Fibroblast of skin of scalp (primary cell): ENCODE results near the gene ALDH16A1. TPM values are rescaled to one million over a fixed set of nuclear protein-coding genes. Genes with fewer than 3 reads are reported as not detected.

ENCODE experiments used
- DNase-seq: peaks from one replicate; pipeline ENCODE4 v3.0.0-alpha.2; 2013
- polyA plus RNA-seq, 2 experiments: library from polyadenylated mRNA; unstranded; fragments of 120-200 nt; gene quantifications; one replicate each; pipeline ENCODE4 v1.2.1, GENCODE V29; 2013; ENCODE audit not compliant: insufficient read length in 2 of 2

ALDH16A1 gene
- 14.3 TPM for polyA plus RNA-seq (2013, experiment 1 of 2; ENCODE audit: insufficient read length)
- 15.9 TPM for polyA plus RNA-seq (2013, experiment 2 of 2; ENCODE audit: insufficient read length)

DNA sequence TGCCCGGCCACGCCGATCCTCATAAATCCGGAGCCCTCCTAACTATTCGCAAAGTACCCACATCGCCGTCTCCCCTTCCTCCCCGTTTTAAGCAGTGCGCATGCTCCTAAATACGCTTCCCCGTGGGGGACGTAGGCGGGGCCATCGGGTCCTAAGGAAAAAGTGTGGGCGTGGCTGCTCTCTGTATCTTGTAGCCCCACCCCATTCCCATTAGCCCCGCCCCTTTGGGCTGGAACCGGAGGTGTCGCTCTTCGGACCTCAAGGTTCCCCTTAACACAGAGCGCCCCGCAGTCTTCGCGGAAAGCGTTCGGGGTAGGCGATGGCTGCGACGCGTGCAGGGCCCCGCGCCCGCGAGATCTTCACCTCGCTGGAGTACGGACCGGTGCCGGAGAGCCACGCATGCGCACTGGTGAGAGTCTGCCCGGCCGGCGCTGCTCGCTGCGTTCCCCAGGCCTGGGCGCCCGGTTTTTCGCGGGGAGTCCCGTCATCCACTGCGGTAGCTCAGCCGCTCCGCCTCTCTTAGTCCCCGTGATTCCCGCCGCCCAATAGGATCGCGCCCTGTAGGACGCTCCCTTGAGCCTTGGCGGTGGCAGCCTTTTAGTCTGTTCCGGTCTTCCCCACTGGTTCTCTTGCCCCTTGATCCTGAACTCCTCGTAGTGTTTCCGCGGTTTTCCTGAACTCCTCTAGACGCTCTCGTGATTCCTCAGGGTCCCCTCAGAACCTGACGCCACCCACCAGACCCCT is at the start of gene ALDH16A1:
TSS of gene ALDH16A1 (plus strand) at position 213 of the 744 bp plus-strand sequence. CDS start at position 320, 107 bp downstream.
- DNase-seq = peak; percentile 98

DNA sequence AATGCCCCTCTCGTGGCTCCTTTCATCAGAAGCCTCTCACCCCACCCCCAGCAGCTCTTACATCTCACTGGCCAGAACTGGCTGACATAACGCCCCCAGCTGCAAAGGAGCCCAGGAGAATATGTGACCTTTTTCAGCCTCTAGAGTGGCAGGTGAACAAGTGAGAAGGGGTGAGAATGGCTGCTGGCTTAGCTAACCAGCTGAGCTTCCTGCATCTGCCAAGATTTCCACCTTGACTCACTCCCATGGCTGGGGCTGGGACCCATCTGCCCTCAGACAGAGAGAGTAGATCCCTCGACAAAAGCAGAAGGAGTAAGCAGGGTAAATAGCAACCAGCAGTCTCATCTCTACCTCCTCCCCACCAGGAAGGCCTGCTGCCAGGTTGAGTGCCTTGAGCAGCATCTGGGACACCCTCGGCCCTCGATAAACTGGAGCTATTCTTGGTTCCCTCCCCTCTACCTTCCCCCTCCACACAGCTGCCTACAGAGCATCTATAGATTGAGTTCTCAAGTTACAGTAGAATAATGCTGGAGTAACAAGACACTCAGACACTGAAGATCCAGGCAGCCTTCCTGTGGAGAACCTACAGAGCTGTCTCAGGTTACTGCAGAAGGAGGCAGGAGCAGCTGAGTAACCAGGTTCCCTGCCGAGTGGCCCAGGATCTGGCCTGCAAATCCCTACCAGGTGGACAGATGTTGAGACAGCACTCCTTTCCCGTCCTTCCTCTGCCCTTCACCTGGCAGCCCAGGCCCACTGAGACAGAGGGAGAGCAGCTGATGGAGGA is 49.4 kb upstream of the ALDH16A1 start:
- peak; percentile 24 for DNase-seq

DNA sequence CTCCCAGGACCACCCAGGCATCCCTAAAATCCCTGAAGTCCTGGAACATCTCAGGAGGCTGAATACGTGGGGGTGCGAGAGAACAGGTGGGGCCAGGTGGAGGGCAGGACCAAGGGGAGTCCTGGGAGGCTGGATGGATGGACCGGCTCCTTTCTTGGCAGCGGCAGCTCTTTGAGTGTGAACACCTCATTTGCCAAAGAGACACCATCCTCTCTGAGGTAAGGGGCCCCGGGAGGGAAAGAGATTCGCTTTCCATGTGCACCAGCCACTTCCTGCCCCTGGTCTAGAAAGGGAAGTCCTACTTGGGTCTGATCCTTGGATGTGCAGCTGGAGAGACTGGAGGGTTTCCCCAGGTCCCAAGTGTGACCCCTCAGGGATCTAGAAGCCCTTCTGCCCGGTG is 45.9 kb upstream of the ALDH16A1 start:
- DNase-seq = no peak

DNA sequence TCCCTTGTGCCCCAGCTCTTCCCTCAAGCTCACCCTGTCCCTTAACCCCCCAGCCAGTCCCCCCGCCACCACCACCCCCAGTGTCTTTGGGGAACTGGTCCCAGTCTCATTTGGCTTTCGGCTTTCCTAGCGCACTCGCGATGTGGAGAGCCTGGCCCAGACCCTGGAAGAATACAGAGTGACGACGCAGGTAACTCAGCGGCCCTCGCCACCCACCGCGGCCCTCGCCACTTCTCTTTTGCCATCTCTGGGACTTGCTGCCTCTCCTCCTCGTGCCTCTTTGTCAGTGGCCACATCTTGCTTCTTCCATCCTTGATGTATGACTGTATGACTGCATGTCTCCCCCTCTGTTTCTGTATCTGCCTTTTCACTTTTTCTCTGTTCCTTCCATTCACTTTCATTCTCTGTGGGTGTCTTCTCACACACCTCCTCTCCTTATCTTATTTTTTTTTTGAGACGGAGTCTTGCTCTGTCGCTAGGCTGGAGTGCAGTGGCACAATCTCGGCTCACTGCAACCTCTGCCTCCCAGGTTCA is 45.5 kb upstream of the ALDH16A1 start:
- no peak for DNase-seq

DNA sequence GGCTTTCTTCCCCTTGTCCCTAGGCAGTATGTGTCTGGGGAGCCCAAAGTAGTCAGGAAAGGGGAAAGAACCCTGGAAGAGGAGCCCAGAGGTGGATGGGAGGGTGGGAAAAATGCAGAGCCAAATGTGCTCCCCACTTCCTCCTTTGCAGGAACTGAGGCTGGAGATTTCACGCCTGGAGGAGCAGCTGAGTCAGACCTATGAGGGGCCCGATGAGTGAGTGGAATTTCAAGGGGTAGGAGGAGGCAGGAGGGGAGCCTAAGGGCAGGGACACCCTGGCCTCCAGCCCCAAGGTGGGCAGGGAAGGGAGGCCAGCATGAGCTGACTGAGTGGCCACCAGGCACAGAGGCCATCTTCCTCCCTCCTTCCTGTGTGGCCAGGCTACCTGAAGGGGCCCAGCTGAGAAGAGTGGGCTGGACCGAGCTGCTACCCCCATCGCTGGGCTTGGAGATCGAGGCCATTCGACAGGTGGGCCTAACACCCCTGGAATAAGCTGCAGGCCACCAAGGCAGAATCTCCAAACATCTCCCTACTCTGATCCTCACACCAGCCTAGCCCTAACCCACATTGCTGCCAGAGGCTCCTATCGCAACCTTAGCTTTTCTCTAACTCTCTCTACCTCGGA is 44.1 kb upstream of the ALDH16A1 start:
- DNase-seq = no peak

DNA sequence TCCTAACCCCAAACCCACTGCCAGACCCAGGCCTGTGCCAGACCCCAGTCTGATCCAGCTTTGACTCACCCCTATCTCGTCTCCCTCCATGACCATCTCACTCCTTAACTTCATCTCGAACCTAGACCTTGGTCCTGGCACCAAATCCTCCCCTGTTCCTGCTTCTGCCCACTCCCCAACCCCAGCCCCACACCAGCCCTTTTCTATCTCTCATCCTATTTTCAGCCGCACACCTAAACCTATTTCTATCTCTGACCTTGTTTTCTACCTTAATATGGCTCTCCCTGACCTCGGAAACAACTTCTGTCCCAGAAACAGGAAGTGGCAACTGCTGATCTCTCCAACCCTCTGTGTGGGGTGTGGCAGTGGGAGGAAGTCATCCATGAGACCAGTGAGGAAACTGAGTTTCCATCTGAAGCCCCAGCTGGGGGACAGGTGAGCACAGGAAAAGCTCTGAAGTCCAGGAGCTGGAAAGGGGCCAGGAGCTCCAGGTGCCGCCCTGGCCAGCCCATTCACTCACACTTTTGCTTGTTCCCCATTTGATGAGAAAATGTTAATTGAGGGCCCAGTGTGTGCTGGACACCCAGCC is 43.5 kb upstream of the ALDH16A1 start:
- DNase-seq = no peak

DNA sequence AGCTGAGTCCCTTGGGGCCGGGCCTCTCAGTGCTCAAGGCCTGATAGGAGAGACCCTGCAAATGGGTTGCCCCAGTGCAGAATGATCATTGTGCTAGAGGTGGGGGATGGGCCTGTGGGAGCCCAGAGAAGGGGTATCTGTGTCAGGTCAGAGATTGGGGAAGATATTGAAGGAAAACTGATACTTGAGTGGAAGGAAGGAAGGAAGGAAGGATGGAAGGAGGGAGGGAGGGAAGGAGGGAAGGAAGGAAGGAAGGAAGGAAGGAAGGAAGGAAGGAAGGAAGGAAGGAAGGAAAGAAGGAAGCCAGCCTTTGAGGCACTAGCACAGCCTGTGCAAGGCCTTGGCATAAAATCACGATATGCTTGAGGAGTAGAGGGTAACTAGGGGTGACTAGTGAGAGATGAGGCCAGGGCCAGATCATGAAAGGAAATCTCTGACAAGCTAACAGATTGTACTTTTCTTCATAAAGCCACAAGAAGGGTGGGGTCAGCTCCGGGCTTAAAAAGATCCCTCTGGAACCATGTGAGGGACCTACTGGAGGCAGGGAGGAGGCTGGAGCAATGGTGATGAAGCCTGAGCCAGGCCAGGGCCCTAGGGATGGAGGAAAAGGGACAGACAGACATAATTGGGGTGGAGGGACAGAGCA is 41.2 kb upstream of the ALDH16A1 start:
- DNase-seq = no peak

DNA sequence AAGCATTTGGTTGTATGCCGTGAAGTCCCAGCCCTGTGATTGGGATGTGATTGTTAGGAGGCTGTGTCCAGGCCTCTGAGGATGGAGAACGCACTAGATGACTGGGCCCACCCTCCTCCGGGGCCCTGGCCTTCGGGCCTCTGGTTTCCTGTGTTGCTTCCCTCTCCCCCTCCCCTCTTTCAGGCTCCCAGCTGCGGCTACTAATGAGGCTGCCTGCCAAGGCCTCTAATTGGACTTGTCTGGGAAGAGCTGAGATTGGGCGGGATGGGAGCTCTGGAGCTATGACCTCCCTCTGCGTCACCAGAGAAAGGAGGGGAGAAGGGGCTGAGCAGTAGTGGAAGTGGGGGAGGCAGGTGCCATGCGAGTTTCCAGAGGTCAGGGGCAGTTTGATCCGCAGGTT is 39.7 kb upstream of the ALDH16A1 start:
- peak; percentile 19 for DNase-seq

DNA sequence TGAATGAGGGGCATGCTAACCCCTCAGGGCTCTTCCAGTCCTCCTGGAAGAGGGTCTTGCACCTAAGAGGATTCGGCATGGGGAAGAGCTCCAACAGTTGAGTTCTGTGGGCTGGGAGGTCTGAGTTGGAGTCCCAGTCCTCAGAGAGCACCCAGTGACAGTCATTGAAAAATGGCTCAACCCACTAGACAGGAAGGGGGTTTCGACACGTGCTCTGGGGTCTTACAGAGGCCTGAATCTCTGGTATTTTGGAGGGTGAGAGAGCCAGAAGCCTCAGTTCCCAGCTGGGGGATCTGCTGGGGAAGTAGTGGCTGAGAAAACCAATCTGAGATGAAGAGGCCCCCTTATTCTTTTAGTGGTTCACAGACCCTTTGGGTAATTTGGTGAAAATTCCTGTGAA is 38.8 kb upstream of the ALDH16A1 start:
- no peak for DNase-seq

DNA sequence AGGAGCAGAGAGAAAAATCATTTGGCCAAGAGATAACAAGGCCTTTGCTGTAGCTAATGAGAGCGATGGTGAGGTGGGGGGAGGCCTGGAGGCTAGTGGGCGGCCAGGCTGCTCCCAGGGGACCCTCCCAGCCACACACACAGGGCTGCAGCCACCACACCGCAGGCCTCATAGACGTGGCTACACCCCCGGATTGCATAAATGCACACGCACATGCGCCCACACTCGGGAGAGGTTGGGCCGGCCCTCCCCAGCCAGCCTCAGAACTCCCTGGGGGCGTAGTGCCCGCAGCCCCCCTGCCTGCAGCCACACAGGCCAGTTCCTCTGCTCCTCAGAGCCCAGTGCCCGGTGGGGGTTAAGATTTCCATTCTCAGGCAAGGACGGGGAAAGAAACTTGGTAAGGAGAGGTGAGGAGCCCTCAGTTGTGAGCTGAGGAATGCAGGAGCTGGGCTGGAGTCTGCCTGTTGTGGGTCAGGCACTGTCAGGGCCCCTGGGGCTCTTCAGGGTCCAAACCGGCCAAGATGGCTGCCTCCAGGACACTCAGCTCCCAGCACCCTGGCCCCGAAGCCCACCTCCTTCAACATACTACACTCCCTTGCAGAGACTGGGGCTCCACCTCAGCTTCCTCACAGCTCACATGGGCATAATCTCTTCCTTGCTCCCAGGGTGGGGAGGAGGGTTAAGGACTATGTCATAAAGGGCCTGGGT is 37.8 kb upstream of the ALDH16A1 start:
- peak; percentile 15 for DNase-seq

DNA sequence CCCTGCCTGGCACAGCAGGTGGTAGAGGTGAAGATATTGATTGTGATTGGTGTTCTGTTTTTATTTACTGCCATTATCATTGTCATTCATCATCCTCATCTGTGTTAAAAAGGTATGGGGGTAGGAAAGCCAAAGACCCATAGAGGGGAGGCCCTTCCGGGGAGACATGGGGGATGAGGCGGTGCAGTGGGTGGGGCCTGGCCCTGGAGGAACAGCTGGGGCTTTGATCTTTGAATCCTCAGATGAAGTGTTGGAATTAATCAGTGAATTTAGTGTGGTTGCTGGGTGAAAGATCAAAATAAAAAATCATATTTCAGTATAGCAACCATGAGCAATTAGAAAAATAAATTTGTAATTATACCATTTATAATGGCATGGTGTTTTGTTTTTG is 37.2 kb upstream of the ALDH16A1 start:
- no peak for DNase-seq

DNA sequence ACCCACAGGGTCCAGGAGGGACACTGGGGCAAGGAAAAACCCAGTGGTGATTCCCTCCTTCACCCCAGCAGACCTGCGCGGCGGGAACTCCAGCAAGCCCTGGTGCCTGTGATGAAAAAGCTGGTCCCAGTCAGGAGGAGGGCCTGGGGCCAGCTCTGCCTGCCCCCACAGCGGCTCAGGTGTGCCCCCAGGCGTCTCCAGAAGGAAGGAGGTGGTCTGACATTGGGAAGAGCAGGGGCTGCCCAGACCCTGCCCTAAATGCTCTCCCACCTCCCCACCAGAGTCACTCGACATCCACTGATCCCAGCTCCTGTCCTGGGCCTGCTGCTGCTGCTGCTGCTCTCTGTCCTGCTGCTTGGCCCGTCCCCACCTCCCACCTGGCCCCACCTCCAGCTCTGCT is 35.9 kb upstream of the ALDH16A1 start:
- no peak for DNase-seq

DNA sequence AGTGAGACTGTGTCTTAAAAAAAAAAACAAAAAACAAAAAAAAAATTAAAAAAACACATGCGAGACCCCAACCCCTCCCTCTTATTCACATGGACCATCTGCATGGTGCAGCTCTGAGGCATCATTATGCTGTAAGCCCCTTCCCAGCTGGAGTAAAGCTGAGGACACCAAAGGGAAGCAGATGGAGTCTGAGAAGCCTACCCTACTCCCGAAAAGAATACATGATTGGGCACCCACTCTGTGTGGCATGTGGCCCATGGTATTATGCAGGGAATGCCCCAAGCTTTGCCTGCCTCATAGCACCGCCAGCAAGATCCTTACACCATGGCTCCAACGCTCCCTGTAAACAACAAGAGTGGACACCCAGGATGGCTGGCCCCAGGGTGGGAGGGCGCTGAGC is 34.5 kb upstream of the ALDH16A1 start:
- DNase-seq = no peak

DNA sequence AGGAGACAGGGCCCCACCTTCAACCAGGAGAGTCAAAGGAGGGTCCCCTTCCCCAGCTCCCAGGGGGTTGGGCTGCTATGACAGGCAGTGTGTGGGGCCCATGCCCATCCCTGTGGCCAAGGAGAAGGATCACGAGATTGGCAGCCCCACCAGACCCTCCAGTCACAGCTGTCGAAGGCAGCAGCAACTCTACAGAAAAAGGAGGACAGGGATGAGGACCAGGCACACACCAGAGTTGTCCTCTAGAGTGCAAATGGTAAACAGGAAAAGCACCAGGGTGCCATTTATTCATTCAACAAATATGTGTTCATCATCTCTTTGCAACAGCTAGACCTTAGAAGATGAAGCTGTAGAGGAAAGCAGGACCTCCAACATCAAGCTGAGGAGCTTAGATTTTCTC is 33.9 kb upstream of the ALDH16A1 start:
- no peak for DNase-seq

DNA sequence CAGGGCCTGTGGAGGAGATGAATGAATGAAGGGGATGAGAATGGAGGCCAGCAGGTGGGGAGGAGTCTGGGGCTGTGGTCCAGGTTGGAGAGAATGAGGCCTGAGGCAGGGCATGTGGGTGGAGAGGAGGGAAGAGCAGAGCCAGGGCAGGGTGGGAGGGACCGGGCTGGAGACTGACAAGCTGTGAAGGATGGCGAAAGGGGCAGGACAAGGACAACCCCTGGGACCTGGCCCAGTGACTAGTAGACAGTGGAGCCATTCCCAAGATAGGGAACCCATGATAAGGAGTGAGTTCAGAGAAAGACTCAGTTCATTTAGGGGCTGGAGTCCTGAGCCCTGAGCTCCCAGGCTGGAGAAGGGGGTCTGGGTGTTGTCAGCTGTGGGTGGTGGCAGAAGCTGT is 32.8 kb upstream of the ALDH16A1 start:
- no peak for DNase-seq

DNA sequence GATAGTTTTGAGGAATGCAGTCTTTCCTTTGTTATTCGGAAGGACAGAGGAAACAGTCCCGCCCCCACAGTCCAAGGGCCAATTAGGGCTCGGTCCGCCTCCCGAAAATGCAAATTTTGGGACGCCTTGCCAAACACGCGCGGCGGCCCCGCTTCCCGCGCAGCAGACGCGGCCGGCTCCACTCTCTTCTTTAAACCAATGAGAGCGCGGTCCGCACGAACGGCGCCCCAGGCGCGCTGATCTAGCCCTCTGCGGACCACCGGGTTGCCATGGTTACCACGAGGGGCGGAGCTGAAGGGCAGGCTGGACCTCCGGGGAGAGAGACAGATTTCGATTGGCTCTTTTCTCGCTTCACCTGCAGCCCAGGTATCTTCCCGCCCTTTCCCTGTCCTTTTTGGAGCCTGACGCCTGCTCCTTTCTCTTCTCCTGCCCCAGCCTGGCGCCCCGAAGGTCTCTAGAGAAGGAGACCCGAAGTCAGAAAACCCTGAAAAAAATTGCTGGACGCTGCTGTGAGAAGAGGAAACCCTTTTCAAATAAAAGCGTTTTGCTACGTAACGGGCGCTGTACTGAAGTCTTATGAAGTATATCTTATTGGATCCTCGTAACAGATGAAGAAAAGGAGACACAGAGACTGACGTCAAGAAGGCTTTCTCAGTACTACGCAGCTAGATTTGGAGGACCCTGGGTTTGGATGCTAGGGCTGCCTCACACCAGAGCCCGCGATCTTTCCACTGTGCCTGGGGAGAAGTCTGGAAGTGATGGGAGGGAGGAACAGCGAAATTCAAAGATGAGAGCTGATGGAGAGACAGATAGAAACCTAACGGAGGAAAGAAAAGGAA is 31.8 kb upstream of the ALDH16A1 start:
- peak; percentile 54 for DNase-seq

DNA sequence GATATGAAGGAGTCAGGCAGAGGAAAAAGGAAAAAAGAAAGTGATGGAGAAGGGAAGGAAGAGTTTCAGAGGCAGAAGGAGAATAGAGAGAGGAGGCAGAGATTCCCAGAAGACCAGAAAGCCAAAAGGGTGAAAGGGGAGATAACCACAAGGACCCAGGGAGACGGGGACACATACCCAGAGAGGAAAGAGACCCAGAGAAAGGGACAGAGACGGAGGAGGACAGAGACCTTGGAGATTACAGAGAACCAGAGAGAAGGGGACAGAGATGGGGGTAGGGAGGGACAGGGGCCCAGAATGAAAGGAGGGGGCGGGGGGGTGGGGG is 31.2 kb upstream of the ALDH16A1 start:
- no peak for DNase-seq

DNA sequence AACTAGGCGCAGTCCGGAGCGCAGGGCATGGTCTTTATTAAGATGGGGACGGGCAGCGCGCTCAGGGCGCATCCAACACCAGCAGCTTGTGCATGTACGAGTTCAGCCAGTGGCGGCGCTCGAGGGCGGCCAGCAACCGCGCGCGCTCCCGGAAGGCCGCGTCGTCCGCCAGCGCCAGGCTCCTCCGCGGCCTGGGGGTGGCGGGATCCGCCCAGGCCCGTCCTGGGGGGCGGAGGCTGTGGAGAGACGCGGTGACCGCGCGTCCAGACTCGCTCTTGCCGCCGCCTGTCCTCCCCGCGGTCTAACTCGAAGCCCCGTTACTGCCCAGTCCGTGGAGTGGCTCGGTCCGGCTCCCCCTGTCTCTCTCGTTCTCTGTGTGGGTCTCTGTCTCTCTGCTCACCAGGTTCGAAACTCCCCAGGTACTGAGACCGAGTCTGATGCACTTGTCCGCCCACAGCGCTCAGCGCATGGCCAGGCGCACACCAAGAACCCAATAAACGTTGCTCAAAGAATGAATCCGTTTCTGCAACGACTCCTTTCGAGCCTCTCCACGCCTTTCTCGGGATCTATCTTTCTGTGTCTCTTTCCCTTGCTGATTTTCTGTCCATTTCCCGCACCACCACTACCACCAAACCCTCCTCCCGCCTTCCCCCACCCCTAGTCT is 30.5 kb upstream of the ALDH16A1 start:
- peak; percentile 35 for DNase-seq

DNA sequence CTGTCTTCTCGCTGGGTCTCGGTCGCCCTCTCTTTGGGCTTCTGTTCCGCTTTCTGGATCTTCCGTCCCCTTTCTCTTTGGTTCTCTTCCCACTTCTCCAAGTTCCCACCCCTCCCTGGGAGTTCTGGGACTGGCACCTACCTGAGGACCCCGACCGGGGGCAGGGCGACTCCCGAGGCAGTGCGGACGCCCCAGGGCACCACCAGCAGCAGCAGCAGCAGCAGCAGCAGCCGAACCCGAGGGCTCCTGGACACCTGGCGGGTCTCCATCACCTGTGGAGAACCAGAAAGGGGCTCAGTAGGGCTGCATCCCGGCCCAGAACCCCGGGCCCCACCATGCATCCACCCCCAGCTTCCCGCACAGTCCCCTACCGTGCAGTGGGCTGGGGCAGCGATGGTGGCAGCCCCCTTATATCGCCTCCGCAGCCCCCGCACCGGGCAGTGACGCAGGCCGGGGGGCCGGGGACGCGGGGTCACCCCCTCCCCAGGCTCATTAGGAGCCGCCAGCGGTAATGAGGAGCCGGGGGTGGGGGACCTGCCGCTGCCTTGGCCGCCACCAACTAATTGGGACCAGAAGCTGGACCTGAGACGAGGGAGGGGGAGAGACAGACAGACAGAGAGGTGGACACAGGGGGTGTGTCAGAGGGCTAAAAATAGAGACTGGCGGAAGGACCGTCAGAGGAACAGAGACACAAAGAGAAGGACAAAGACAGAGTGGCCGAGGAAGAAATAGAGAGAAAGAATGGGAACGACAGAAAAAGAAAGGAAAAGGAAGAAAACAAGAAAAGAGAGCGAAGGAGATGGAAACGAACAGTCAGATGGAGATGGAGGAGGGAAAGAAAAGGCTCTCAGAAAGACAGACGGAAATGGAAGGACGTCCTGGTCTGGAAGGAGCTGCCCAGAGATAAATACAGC is 29.7 kb upstream of the ALDH16A1 start, which contains the start of gene PTH2:
TSS of gene PTH2 (minus strand) at position 371 of the 914 bp plus-strand sequence. CDS start at position 269, 102 bp downstream.
- DNase-seq = no peak
